NCI-H1048 (cell line): ENCODE data around the gene NKAIN2.
"Not testable (repeated sequence)": the region's sequence is repeated elsewhere in the genome, so short reads cannot be mapped to it uniquely, and the experiment has no call there.

Experiments
- DNase-seq: peaks from one replicate; lab custom pipeline; 2025; lab: John Stamatoyannopoulos, UW

The NKAIN2 gene

DNA sequence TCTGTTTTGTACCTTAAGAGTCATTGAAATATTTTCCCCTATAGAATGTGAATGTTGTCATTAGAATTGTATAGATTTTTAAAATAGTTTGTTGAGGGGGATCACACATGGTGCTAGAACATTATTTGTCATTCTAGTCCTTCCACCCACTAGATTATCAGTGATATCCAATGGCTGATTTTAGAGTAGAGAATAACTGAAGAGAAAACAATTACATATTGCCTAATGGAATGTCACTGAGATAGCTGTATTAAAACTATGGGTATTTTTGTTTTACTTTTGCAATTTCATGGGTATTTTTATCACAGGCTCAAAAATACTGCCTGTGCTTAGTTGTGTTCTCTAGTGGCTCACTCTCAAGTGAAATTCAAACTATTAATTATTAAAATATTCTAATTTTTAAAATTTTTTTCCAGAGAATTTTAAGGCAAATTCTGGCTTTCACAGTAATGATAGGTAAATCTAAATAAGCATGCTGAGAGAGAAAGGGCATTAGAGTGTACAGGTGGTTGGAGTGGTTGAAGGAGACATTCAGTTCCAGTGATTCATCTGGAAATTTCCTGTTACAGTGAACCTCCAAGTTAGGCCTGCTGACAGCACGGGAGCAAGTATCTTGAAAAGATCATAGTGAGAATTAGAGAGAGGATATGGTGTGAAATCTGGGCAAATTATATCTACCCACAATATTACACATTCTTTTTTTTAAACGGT is 399.6 kb downstream of the NKAIN2 start:
- DNase-seq, result no peak

DNA sequence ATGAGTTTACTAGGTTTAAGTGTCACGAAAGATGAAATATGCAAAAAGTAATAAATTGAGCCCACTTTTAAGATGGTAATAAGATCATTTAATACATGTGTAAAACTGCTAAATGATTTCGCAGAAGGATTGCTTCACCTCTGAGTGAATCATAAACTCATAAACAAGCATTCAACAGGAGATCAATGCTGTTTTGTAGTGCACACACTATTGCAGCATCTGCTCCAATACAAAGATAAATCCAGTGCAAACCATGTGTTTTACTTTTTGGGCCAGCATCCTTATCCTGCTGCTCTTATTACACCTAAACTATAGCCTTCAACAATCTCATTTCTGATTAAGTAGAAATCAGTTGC is 400.1 kb downstream of the NKAIN2 start:
- DNase-seq, result no peak

DNA sequence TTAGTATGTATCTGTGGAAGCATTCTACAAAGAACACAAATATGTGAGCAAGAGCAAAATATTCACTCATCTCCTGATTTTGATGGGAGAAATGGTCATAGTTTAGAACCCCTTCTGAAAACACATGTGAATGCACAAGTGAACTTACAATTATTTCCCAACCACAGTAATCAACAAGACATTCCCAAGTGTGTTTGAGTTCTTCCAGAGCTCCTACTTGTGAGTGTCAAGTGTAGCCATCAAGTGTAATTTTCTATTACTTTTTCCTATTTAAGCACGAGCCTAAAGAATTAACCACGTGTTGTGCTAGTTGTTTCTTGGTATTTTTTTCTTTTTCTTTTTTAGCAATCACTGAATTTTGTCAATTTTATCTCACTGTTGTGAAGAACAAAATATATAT is 402.3 kb downstream of the NKAIN2 start:
- DNase-seq, result no peak

DNA sequence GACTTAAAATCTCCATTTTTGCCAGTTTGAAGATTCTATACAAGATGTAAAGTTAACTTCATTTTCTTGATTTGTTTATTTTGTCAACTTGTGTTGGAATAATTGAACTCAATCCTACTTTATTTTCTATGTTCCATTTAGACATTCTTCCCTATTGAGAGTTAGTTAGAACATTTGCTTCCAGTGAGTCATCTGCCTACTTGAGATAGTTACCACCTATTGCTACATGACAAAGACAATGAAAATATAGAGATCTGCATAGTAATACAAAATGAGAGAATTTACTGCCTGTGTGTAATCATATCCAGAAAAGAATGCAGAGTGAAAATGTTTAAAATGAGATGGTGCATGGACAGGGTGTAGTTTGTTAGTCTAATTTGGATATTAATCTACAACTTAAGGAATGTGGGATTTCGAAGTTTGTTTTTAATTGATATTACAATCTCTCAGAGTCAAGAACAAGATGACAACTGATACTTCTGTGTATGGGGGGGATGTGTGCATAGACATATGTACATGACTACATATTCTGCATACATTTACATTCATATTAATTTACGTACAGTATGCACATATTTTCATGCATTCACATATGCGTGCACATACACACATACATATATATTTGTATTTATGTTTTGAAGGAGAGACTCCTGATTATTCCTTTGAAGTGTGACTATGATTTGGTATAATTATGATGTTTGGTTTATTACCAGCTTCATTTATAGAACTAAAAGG is 420.1 kb downstream of the NKAIN2 start:
- no peak for DNase-seq

DNA sequence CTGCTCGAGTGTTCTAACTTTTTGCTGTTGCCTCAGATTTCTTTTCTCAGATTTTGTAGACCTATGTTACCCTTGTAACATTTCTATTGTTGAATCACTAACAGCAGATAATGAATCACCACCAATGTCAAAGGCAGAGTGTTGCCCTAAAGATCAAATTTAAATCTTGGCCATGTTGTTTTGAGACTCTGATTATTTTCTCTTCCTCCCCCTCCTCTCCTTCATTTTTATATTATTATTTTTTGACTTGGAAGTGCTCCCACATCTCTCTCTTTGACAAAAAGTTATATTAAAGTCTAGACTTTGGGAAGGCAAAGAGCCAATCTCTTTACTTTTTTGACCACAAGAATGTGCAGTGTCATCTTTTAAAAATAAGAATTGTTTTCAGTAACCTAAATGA is 422.7 kb downstream of the NKAIN2 start:
- DNase-seq, result no peak

DNA sequence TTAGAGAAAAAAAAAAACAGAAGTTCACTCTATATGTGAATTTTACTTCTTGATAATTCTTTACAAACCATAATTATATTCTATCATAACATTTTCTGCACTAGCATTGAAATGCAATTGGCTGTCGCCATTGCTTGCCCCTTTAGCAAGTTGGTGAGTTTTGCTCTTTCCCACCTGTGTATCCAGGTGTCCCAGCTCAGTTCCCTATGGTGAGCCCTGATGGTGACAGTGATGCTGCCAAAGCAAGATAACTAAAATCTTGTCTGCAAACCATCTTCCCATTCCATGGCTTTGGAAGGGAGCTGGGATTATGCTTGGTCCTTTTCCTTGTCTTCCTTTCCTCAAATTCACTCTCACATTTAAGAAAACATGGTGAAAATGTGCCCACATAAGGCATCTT is 429.6 kb downstream of the NKAIN2 start:
- DNase-seq, result no peak

DNA sequence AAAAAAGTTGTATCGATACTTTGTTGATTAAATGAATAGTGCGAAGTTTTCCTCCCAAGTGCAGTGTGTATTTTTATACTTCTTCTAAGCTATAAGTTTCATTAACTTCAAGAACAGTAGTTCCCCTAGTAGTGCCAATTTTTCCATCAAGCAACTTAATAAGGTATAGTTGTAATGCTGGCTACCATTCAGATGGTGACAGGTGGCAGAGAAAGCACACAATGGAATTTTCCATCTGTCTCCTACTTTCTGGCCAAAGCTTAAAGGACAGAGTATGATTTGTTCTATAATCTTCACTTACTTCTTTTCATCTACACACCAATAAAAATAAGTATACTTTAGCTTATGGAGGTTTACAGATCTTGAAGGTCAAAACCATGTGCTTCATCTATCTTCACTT is 431.1 kb downstream of the NKAIN2 start:
- no peak for DNase-seq

DNA sequence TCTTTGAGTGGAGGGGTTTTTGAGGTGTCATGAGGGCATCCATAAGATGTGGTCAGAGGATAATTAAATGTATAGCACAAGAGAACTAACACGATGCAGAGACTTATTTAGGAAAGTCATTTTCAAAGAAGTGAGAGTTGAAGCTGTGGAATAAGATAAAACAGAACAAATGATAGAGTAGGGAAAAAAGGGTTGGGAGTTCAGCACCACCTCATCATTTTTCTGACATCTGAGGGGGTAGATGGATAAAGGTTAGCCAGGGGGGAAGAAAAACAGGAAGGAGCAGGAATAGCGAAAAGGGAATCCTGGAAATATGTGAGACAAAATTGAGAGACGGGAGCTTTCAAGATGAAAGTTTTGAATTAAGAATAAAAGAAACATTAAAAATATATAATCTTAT is 434.2 kb downstream of the NKAIN2 start:
- DNase-seq, result no peak

DNA sequence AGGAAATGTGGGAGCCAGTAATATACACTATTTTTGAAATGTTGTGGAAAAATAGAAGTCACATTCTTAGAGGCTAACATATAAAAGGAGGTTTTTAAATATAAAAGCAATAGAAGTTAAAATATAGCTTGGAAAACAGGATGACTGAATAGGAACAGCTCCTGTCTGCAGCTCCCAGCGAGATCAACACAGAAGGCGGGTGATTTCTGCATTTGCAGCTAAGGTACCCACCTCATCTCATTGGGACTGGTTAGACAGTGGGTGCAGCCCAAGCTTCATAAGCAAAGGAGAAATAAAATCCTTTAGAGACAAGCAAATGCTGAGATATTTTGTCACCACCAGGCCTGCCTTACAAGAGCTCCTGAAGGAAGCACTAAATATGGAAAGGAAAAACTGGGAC is 434.7 kb downstream of the NKAIN2 start:
- not testable (repeated sequence) for DNase-seq

DNA sequence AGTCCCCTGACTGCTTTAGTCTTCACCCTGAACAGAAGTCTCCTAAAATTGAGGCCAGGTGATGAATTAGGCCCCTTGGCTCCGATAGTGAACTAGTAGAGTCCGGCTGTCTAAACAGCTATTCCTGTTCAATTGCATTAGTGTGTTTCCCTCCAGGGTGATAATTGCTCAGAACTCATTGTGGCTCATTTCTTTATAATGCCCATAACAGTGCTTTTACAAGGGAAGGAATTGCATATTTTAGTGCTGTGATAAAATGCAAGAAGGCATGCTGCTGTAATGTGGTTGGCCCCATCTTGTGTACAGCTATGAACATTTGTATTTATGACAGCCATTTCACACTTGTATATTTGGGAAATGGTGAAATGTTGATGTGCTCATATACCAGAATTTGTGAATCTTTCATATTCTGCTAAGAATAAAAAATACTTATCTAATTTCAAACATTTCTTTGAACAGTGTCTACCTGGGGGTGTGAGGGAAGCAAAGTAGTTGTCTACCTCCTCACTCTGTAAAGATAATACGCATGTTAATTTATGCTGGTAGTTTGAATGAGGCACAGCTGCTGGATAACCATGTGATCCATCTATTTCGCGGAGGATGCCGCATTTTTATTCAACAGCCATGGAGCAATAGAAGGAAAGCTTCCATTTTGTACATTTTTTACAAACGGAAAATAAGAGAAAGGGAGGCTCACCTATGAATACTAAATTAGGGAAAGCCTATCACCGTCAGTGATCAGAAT is 451.4 kb downstream of the NKAIN2 start:
- DNase-seq, result no peak

DNA sequence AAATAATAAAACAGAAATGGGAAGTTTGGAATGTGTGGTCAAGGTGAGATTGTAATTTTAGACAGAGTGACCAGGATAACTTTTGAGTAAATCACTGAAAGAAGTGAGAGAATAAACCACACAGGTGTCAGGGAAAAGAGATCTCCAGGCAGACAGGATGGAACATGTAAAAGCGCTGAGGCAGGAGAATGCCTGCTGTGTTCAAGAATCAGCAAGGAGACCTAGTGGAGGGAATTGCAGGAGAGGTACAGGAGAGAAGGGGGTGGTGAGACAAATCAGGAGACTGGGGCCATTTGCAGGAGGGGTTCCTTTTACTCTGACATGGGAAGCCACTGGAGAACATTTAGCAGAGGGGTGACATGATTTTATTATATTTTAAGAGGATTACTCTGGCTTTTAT is 456.7 kb downstream of the NKAIN2 start:
- no peak for DNase-seq

DNA sequence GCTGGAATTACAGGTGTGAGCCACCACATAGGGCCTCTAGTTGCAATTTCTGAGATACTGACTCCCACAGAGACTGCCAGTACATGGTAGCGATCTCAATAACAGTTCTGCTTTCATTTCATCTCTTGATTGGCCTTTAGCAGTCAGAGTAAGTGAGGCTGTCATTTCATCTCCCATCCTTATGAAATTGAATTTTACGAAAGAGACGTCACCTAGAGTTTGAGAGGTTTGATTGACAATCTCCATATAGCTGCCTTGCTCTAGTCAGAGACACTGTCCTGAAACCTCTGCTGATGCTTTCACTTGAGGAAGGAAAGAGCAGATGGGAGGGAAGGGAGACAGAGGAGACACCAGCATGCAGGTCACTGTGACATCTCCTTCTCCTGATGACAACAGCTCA is 466.1 kb downstream of the NKAIN2 start:
- DNase-seq, result no peak

DNA sequence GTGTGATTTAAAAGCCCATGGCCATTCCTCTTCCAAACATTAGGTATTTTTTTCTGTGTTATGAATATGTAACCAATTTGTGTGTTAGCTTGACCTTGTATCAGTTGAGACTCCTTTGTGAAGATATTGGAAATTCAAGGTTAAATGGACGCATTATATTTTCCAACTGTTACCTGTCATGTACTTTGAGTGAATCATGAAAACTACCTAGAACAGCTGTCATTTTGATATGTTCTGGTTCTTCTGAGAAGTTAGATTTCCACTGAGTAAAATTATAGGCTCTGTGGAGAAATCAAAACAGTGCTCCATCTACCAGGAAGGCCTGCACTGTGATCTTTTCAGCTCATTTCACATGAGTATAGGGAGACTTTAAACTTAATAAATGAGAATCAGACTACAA is 470.0 kb downstream of the NKAIN2 start:
- DNase-seq, result no peak

DNA sequence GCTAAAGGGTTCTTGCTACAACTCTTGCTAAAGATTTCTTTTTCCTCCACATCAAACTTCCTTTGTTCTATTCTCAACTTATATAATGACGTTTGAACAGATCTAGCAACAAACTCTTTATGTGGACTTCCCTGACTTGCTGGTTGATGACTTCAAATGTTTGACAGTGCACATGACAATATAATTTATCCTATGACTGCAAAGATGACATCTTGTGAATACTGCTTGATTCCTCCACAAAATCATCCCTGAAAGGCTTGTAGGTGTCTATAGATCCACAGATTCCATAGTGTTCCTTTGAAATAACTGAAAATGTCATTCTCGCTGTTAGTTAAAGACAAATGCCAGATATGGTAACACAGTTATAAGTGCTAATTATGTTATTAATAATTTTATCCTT is 478.9 kb downstream of the NKAIN2 start:
- no peak for DNase-seq

DNA sequence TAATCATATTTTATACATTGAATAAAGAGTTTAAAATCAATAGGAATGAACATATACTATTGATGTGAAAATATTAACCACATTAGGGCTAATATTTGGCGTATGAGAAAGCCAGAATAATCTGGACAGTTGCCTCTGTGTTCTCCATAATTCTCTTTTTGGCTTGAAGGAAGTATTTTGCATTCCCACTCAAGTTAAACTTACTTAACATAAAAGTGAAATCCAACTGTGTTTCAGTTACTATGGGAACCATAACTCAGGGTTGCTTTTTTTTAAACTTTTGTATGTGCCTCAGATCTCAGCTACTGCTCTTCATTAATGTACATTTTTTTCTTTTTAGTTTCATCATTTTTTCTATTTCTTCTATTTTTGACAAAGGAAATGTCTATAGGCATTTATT is 479.8 kb downstream of the NKAIN2 start:
- no peak for DNase-seq

DNA sequence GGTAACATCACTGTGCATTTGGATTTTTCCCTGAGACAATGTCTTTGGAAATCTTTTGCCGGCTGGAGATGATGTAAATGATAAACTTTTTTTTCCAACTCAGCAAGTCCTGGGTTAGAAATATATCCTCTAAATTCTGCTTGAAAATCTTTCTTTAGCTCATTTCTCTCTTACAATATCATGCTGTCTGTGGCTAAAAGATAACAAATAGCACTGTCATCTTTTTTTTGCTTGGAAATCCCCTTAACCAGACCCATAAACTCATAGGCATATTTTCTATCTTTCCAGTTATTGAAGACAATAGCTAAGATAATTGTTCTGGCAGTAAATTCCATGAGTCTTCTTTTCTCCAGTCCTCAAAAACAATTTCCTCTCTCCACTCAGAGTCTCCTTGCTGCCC is 481.5 kb downstream of the NKAIN2 start:
- DNase-seq, result no peak

DNA sequence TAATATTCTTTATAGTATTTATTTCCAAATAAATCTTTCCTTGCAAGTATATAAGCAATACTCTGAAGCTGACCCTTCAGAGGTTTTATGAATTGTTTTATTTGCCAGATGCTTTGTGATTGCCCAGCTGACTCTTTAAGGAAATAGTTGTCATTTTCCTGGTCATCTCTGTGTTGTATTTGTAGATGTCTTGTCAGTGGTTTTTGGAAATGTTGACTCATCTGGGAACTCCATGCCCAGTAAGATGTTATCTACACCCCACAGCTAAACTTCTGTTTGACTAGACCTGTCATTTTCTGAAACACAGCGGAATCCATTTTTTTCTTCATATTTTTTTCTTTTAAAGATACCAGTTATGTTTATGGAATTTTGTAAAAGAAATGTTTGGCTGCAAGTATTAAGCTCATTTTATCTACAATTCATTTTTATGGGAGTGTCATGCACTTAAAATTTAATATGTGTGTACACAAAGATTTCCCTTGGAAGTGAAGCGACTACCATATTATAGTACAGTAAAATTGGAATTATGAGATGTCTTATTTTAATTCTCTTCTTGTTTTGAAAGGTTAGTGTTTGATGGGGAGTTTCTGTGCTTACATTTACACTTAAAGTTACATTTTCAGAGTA is 491.0 kb downstream of the NKAIN2 start:
- no peak for DNase-seq

DNA sequence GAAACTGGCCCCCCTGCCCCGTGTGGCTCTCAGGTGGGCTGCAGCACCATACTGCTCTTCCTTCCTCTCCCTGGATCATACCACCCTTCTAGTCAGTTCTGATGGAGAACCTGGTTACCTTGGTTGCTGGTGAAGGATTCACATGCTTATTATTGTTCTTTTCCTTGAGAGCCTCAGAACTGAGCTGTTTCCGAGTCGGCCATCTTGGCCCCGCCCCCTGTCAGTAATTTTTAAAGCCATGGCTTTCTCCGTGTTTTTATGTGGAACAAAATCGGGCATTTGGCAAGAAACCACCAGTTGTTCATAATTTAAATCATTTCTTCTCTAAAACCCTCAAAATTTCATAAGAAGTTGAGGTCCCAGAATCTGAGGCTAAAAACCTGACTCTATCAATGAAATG is 493.8 kb downstream of the NKAIN2 start:
- no peak for DNase-seq

DNA sequence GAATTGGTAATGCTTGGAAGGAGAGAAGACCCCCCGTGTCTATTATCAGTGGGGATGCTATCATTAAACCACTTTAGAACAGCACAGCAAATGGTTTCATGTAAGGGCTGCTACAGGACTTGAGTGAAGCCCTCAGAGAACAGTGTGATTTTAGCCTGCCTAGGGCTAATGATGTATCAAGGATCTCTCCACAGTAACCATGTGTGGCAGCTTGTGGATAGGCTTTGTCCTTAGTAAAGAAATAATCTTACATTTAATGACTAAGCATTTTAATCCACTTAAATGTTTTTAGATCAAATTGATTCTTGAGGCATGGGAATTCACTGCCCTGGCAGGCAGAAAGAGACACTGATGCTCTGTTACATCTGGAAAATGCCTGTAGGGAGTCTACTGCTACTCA is 495.1 kb downstream of the NKAIN2 start:
- no peak for DNase-seq

DNA sequence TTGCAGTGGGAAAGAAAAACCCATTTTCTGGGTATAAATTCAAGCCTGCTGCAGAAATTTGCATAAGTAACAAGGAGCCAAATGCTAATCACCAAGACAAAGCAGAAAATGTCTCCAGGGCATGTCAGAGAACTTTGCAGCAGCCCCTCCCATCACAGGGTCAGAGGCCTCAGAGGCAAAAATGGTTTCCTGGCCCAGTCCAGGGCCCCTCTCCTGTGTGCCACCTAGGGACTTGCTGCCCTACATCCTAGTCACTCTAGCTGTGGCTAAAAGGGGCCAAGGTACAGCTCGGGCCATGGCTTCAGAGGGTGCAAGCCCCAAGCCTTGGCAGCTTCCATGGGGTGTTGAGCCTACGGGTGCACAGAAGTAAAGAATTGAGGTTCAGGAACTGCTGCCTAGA is 497.2 kb downstream of the NKAIN2 start:
- not testable (repeated sequence) for DNase-seq

DNA sequence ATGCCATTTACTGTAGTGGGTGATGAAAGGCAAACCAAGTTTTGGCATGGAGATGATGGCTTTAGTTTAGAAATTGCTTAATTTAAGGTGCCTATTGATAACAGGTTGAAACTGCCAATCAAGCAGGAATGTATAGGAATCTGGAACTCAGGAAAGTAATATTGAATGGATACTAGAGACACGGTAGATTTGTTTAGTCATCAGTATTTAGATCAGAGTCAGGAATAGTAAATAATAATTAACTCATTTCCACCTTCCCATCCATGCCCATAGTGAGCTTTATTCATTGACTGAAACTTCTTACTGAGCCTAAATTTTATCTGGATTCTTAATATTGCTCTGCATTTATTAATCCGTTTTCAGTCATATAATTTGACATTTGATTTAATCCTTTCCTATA is 500.3 kb downstream of the NKAIN2 start:
- no peak for DNase-seq

DNA sequence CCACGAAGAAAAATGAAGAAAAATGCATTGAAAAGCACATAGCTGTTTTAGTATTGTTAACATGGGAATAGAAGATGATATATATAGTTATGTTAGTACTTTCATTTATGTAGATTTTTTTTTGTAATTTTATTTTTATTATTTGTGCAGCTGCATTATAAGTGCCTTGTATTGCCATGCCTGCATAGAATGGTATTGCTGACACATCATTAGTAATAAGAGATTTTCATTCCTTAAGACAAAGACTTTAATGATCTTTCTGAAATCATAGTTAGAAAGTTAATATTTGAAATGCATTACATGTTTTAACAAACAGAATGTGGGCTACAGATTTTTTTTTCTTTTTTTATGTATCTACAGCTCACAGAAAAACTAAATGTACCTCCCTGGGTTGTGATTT is 506.5 kb downstream of the NKAIN2 start:
- no peak for DNase-seq

DNA sequence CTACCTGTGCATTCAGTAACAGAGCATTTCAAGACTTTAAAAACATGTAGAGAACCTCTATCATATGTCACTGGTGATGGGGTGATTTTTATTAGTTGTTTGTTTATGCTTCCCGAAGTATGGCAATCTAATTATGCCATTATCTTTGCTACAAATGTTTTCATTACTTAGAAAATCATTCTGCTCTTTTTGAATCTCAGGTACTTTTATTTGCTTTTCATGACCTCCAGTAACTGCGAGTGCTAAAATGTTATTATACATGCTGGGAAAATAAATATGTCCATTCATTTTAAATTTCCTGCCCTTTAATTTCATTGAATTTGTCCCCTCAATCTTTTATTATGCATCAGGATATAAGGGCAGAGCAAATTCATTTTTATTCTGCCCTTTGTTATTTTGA is 515.7 kb downstream of the NKAIN2 start:
- no peak for DNase-seq
